ENCODE data around the gene GABPB2. TPM values are rescaled to one million over a fixed set of nuclear protein-coding genes. Genes with fewer than 3 reads are reported as not detected.

The GABPB2 gene
- polyA plus RNA-seq, 4 donors, result 9.1 to 12.0 (median 10.8) TPM

DNA sequence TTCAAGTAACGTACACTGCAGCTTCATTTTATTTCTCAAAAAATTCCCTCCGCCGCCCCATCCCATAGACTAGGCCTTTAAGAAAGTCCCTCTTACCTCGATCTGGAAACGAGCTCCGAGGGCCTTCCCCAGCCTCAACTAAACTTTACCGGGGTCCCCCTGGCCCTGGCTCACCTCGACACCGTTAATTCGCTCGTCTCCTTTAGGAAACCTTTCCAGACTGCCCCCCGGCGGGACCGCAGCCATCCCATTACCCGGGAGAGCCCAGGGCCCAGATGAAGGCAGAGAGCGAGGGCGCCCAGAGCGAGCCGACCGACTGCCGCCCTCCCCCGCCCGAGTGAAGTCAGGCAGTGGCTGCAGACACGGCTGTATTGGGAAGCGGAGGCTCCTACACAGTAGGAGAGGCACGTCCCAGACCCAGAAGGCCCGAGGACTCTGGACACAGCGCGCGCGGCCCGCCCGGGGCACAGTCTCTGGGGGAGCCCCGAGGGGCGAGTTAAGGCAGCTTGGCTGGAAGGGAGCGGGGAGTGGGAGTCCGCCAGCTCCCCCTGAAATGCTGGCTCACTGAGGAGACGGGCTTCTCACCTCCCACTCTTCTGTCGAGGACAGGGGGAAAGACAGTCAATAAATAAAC, 61.3 kb downstream of the GABPB2 start:
- no peak for DNase-seq (ENCODE audit: low read depth in 4 of 4, low spot score in 3 of 4)

DNA sequence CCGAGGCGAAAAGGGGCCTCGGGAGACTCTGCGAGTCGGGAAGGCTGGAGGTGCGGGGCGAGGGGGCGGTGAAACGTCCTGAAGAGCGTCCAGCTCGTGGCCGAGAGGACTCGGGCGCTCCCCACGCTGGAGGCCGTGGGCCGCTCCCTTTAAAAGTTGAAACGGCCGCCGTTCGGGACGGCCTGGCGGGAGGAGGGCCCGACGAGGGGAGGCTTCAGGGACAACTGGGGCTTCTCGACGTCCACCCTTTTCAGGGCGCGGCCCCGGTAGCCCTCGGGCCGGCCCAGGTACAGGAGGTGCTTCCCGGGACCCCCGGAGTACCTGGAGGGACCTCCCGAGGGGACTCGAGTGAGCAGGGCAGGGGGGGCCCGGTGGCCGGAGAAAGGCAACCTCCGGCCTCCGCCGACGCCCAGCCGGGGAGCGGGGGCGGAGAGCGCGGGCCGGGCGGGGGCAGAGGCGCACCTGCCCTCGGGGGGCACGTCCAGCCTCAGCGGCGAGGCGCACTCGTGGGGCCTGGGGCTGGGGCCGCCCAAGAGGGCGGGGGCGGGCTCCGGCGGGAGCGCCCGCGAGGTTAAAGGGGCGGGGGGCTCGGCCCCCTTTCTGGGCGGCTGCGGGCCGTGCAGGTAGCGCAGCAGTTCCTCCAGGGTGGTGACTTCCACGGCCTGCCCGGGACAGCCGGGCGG, 61.9 kb downstream of the GABPB2 start:
- DNase-seq (ENCODE audit: low read depth in 4 of 4, low spot score in 3 of 4), result no peak

DNA sequence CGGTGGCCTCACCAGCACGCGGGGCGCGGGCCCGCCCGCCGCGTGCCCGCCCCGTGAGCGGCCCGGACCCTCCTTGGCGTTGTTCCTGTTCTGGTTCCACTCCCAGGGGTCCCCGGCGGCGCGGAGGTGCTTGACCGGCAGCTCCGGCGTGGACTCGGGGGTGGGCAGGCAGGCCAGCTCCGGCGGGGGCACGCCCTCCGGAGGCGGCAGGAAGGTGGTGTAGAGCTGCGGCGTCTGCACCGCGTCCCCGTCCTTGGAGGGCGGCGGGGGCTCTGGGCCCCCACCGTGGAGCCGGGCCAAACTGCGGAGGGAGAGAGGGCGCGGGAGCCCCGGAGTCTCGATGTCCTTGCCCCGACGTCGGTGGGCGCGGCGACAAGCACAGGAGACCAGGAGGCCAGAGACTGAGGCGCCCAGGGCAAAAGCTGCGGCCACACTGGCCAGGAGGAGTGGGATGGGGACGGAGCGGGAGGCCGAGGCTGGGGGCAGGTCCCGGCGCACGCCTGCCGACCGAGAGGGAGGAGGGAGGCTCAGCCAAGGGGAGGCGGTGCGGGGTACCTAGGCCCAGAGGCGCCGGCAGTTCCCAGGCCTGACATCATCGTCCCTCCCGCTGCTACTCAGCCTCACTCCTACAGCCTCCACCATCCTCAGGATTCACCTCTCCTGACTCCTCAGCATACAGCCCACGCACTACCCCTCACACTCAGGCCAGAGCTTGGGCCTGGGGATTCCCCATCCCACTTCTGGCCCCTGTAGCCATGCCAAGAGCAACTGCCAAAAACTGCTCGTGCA, 62.7 kb downstream of the GABPB2 start:
- DNase-seq (ENCODE audit: low read depth in 4 of 4, low spot score in 3 of 4), result no peak

DNA sequence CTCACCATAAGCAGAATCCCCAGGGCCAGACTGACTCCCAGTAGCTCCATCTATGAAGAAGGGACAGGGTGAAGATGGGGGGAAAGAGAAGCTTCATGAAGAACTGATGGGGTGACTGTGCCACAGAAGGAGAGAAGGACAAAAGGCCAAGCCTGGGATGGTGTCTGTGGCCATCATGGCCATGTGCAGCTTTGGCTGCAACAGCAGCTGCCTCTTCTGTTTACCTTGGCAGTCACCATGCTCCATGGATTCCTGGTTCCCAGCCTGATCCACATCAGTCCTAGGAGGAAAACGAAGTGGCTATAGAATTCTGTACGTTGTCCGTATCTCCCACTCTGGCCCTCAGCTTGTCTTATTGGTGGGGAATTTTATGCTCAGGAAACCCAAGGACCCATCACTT, 63.8 kb downstream of the GABPB2 start:
- no peak for DNase-seq (ENCODE audit: low read depth in 4 of 4, low spot score in 3 of 4)

DNA sequence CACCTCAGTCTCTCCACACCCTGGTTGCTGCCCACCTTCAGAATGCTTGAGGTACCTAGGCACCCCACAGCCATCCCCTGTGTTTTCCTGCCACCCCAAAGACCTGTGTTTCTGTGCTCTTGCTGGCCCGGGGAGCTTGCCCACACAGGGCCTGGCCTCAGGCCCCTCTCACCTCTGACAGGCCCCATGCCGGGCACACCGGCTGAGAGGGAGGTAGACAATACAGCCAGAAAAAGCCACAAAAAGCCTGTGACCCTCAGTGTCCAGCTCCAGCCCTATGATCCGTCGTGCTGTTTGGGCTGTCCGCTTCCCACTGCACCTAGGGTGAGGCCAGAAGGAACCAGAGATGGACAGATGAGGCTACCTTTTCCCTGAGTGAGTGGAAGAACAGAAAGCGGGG, 64.4 kb downstream of the GABPB2 start:
- no peak for DNase-seq (ENCODE audit: low read depth in 4 of 4, low spot score in 3 of 4)

DNA sequence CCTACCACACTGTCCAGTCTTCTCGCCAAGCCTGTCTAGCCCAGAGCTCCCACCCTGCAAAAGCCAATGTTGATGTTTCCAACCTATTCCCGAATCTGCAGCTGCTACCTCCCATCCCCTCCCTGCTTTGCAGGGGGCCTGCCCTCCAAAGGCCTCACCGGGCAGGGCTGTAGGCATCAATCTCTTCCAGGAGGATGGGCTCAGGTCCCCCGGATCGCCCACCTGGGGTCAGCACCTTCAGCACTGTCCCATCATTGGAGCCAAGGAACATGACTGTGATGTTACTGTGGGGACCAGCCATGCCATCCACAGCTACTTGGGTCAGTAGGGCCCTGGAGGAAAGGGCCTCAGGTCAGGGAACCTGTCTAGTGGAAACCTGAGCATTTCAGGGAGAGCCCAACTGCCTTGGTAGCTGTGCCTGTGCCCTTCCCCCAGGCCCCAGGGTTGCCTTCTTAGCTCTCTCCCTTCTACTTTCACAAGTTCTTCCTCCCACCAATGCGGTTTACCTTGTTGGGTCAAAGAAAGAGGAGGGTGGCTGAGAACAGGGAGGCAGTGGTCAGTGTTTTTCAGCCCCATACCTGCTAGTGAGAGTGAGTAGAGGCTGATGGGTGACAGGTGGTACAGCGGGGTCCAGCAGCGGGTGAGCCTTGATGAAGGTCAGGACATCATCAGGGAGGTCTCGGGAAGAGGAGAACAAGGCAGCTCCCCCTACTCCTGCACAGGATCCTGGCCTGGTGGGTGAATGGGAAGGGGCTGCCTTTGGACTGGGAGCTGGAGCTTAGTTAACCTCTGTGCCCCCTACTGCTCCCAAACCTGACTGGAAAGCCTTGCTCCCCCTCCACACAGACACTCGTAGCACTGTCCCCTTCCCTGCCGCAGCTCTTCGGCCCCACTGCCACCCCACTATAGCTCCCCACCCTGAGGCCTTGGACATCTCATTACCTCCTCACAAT, 65.1 kb downstream of the GABPB2 start:
- DNase-seq (ENCODE audit: low read depth in 4 of 4, low spot score in 3 of 4), result no peak

DNA sequence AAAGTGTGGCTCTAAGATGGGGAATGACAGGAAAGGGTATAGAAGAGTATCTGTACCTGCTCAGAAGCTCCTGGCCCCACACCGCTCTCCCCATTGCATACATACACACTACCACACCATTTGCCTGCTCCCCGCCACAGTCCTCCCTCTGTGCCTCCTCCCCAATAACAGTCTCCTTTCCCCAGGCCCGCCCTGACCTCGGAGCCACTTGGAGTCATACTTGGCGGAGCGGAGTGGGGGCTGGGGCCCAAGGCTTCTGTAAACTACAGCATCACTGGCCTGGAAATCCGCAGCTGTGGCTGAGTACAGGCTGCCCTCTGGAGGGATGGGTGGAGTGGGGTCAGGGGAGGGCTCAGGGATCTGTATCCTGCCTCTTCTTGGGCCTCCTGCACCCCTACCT, 67.2 kb downstream of the GABPB2 start:
- no peak for DNase-seq (ENCODE audit: low read depth in 4 of 4, low spot score in 3 of 4)

DNA sequence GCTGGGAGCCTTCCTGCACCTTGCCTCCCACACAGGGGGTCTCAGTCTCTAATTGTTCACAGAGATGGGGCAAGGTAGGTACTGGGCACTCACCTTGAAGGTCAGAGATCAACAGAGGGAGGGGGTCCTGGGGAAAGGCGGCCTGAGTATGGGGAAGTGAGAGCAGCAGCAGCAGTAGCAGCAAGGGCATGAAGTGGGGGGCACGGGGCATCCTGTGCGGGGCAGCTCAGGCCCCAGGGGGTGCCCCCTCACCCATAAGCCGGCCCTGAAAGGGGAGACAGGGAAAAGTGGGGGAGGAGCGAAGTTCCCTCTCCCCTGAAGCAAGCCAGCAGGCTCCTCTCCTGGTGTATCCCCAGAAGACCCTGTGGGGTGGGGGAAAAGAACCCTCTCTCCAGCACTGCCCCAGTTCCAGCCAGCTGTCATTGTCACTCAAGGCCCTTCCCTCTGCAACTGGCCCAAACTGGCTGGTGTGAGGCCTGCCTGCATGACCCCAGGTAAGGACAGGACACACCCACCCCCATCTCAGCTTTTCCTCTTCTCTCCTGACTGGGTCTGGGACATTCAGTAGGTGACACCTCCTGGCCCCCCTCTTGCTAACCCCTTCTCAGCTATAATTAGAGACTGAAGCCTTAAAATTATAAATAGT, 72.0 kb downstream of the GABPB2 start:
- no peak for DNase-seq (ENCODE audit: low read depth in 4 of 4, low spot score in 3 of 4)

DNA sequence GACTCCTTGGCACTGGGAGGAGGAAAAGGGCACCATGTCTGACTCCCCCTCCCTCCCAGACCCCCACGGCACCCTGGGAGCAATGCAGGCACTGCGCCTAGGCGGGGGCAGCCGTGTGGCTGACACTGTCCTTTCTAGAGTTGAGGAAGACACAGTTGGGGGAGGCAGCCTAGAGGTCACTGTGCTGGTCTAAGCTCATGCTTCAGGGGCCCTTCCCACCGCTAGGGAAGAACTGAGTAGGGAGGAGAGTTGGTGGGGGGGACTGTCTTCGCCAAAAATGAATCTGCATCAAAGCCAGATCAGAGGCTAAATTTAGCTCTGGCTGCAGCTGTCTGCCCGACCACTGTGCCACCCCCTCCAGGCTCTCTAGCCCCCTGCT, 72.5 kb downstream of the GABPB2 start:
- DNase-seq (ENCODE audit: low read depth in 4 of 4, low spot score in 3 of 4), result no peak

DNA sequence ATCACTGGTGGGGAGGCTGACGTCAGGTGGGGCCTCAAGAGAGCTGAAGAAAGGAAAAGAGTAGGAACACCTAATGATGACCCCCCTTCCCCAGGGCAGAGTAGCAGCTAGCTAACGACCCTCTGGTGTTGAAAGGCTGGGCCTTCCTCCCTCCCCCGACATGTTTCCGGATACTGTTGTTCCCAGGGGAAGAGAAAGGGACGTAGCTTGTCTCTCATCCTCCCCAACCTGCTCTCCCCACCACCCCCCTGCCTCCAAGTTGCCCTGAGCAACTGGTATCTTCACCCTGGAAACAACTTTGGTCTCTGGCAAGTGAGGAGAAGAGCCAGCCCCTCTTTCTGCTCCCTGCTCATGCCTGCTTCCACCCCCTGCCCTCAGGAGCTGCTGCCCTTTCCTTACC, 73.4 kb downstream of the GABPB2 start:
- no peak for DNase-seq (ENCODE audit: low read depth in 4 of 4, low spot score in 3 of 4)

DNA sequence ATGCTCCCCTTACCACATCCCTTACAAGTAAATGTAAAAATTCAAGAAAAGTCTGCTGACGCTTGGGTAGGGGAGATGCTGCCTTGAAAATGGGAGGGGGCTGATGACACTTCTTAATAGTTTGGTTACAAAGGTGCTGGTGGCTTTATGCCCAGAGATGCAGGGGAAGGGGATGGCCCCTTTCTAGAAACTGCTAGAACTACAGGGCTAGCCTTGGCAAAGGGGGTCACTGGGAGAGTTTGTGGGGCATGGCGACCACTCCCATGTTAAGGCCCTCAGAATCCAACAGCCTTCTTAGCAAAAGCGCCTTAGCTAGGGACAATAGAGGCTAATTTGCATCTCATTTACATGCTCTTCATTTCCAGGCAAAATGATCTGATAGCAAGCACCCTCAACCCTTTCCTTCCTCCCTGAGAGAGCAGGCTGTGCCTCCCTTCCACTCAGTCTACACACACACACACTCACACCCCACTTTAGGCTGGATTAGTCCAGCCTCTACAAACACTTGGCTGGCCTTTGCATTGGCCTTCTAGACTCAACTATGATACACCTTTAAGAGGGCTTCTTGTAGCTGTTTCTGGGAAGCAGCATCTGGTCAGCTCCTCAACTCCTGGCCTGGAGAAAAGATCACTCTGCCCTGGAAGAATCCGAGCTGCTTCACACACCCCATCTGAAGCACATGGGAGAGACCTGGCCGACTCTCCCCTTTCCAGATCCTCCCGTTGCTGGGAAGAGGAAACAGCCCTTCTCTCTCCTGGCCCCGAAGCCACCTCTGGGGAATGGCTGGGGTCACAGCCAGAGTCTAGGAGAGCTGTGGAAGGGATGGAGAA, 74.1 kb downstream of the GABPB2 start:
- DNase-seq (ENCODE audit: low read depth in 4 of 4, low spot score in 3 of 4), result no peak

DNA sequence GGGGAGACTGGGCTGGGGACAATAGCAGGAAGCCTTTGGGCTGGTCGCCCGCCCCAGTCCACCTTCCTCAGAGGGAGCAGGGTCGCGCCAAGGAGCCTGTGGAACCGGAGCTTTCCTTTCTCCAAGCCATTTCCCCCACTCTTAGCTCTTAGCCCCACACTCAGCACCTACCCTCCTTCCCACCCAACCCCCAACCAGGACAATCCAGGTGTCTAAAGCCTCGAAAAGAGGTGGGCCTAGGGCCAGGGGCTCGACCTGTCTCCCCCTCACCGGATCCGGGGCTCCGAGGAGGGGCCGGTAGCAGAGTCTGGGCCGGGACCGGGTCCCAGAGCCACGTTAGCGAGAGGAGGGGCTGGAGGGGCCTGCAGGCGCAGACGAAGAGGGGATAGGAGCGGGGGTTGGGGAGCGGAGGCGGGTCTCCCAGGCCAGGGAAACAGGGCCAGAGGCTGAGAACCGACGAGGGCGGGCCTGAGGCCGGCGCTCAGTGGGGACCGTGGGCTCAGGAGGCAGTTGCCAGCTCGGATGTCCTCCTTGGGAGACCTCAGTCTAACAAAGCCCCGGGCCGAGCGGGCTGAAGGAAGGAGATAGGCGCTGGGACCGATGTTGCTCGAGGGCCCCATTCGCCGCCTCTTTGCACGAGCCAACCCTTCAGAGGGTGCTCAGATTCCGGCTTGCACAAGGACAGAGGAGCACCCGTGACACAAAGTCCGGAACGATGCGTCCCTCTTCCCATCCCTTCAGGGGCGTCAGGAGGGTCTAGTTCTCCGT, 74.9 kb downstream of the GABPB2 start:
- DNase-seq (ENCODE audit: low read depth in 4 of 4, low spot score in 3 of 4), result no peak

DNA sequence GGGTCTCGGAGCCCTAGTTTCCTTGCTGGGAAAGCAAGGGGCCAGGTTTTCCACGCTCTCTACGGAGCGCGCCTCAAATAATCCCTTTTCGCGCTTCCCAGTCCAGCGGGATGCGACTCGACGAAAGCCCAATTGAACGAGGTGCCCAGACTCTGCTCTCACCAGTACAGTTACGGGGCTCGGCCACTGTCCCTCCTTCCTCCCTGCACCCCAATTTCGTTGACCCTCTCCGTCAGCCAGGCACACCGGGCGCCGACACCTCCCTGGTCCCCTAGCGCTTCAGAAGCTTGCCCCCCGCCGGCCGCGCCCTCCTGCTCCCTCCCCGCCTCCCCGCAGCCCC, 75.5 kb downstream of the GABPB2 start:
- no peak for DNase-seq (ENCODE audit: low read depth in 4 of 4, low spot score in 3 of 4)

DNA sequence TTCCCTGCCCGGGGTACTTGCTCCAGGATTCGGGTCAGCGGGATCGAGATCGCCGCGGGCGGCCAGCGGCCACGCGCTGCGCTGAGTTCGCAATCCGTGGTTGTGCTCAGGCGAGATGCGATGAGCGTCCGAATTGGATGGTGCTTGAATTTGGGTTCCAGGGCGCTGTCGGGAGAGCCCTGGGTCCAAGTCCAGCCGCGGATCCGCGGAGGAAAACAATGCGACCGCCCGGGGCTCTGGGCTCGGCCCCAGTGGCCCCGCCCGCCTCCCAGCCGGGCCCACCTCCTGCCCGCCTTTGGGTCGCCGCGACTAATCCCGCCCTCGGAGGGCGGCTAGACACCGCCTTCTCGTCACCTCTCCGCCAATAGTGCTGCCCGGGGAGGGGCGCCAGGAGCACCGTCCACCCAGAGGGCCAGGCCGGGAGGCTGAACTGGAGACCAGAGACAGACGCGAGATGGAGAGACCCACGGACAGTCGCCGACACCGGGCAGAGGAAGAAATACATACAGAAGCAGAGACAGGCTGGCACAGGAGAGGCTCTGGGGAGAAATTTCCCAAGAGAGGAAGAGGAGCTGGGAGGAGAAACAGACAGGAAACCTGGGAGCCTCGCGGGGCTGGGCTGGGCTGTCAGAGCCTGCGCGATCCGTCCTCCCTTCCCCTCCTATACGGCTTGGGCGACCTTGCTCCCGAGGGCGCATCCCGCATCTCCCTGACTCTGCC, 76.0 kb downstream of the GABPB2 start, which contains the start of gene SEMA6C:
SEMA6C (minus strand) TSS at position 220 of the 720 bp plus-strand sequence. CDS start 4,010 bp downstream, outside the sequence.
- DNase-seq (ENCODE audit: low read depth in 4 of 4, low spot score in 3 of 4), result peak; percentile 80 to 89 (median 84)

DNA sequence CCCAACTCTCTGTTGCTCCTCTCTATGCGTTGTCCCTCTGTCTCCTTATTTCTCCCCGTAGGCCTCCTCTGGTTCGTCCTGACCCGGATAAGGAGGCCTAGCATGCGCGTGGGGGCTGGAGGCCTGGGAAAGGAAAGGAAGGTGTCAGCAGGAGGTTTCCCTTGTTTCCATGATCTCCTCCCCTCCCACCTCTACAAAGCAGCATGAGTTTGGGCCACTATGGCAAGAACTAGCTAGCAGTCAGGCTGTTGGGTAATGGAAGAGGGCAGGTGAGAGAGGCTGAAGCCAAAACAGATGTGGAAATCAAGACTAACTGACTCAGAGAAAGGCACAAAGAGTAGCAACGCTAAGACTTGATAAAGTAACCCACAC, 76.6 kb downstream of the GABPB2 start:
- no peak for DNase-seq (ENCODE audit: low read depth in 4 of 4, low spot score in 3 of 4)

DNA sequence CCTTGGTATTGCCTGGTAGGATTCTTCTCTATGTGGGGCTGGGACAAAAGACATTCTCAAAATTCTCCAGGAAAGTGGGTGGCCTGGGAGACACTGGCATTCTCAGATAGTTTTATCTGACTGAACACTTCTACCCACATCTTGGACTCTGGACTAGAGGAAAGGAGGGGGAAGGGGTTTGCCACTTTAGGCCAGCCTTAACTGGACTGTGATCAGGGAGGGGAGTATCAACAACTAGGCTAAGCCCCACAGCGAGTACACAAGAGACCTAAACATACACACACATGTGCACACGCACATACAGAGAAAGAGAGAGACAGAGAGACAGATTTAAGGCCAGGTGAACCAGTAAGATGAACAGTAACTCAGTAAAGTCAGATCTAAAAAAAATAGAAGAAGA, 77.1 kb downstream of the GABPB2 start:
- DNase-seq (ENCODE audit: low read depth in 4 of 4, low spot score in 3 of 4), result no peak

DNA sequence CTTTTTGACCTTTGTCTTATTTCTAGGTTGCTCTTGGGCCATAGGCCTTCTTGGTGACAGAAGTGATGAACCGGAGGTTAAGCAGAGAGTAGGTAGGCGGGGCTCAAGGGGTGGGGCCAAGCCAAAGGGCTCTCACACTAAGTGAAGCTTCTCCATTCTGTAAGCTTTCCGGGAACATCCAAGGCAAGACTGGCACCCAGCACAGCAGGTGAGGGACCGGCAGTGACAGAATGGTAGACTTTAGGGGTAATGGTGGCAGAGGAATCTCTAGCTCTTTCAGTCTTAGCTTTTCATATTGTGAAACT, 85.9 kb downstream of the GABPB2 start, which contains the start of gene TNFAIP8L2:
TNFAIP8L2 (plus strand) TSS at position 135 of the 305 bp plus-strand sequence. CDS start 2,049 bp downstream, outside the sequence.
- no peak for DNase-seq (ENCODE audit: low read depth in 4 of 4, low spot score in 3 of 4)

DNA sequence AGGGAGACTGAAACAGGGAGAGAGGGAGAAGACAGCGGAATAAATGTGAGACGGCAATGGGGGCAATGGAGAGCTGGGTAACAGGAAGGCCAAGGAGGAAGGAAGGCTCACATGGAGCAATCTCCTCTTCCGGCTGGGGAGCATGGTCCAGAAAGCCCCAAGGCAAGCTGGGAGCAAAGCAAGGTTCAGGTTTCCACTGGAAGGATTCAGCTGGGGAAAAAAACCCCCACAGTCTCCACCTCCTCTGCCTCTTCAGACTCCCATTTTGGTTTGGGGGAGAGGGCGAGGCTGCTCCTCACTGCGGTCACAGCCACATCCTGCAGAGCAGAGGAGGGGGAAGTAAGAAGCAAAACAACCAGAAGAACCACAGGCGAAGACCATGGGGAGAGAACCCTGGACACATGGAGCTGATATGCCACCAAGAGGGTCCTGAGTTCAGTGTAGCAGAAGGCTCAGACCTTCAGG, 86.5 kb downstream of the GABPB2 start:
- no peak for DNase-seq (ENCODE audit: low read depth in 4 of 4, low spot score in 3 of 4)

All from right renal pelvis (tissue), 4 donors.